Measurements from ENCODE around the gene ARHGEF1. TPM values are rescaled to one million over a fixed set of nuclear protein-coding genes. Genes with fewer than 3 reads are reported as not detected.

Gene ARHGEF1
- total RNA-seq, 1 experiment from 2014 or later, result 50.8 TPM

- POLR2A ChIA-PET (ENCODE audit: unreplicated experiment), result no interaction called here
- BruUV-seq (replicated peaks), result no TSS peak
Measured at GRCh38 chr19:41845001-41845050, 38.2 kb upstream of the ARHGEF1 start, which contains the start of gene DMRTC2. TSS of gene DMRTC2 (plus strand) at chr19:41845042. CDS start at chr19:41847429, 2,387 bp downstream.

GRCh38 chr19:41845051-41845590 is 37.9 kb upstream of the ARHGEF1 start:
- POLR2A ChIA-PET (ENCODE audit: unreplicated experiment), result no interaction called here
- TF ChIP-seq CTCF (conservative IDR thresholded peaks at IDR 0.05; ENCODE audit: low read depth, low read length) (no peak), EZH2 (IDR thresholded peaks at IDR 0.05; ENCODE audit: low read length, unreplicated experiment) (no peak), EZH2phosphoT487 (IDR thresholded peaks at IDR 0.05; ENCODE audit: borderline replicate concordance, low read length) (no peak)
- Histone ChIP-seq H3F3A (ENCODE audit: low read length, unreplicated experiment) (no peaks in the 10 kb centered on the region), H2AFZ (ENCODE audit: low read length) (no peak overlapping the region), H3K9ac (ENCODE audit: low read length) (no peak overlapping the region), H3K27ac (ENCODE audit: low read length) (no peak overlapping the region), H3K27me3 (ENCODE audit: low read length) (no peaks in the 10 kb centered on the region), H3K9me2 (replicated peaks; ENCODE audit: low read length) (no peaks in the 10 kb centered on the region), H3K4me3 (ENCODE audit: low read length) (no peak overlapping the region), H4K20me1 (ENCODE audit: low read length) (no peaks in the 10 kb centered on the region), H3K36me3 (ENCODE audit: low read depth, low read length) (no peaks in the 10 kb centered on the region), H3K4me2 (ENCODE audit: low read length) (no peak overlapping the region), H3K79me2 (ENCODE audit: low read length) (no peaks in the 10 kb centered on the region), H3K9me3 (ENCODE audit: low read length) (no peaks in the 10 kb centered on the region), H3K4me1 (ENCODE audit: insufficient read depth, low read length) (no peaks in the 10 kb centered on the region)
- ATAC-seq (no peak), DNase-seq (no peak)
- CTCF ChIA-PET, result no interaction called here
- no TSS peak for BruUV-seq (replicated peaks)
- intact Hi-C loops (cut with micrococcal nuclease), result no loop called here

More at GRCh38 chr19:41845001-41845050, 38.2 kb upstream of the ARHGEF1 start, which contains the start of gene DMRTC2:
- Histone ChIP-seq H3K4me1 (ENCODE audit: insufficient read depth, low read length) (no peaks in the 10 kb centered on the region), H3K79me2 (ENCODE audit: low read length) (no peaks in the 10 kb centered on the region), H3K9me3 (ENCODE audit: low read length) (no peaks in the 10 kb centered on the region), H2AFZ (ENCODE audit: low read length) (no peak within 1 kb of the TSS), H3K4me3 (ENCODE audit: low read length) (no peak within 1 kb of the TSS), H3K27me3 (ENCODE audit: low read length) (no peaks in the 10 kb centered on the region), H3K9ac (ENCODE audit: low read length) (no peak within 1 kb of the TSS), H3K36me3 (ENCODE audit: low read depth, low read length) (no peaks in the 10 kb centered on the region), H3K27ac (ENCODE audit: low read length) (no peak within 1 kb of the TSS), H4K20me1 (ENCODE audit: low read length) (no peaks in the 10 kb centered on the region), H3K9me2 (replicated peaks; ENCODE audit: low read length) (no peaks in the 10 kb centered on the region), H3F3A (ENCODE audit: low read length, unreplicated experiment) (no peaks in the 10 kb centered on the region), H3K4me2 (ENCODE audit: low read length) (no peak within 1 kb of the TSS)
- TF ChIP-seq EZH2 (IDR thresholded peaks at IDR 0.05; ENCODE audit: low read length, unreplicated experiment) (no peak), EZH2phosphoT487 (IDR thresholded peaks at IDR 0.05; ENCODE audit: borderline replicate concordance, low read length) (no peak), CTCF (conservative IDR thresholded peaks at IDR 0.05; ENCODE audit: low read depth, low read length) (no peak)
- DNase-seq (no peak), ATAC-seq (no peak)
- intact Hi-C loops (cut with micrococcal nuclease), result no loop called here
- CTCF ChIA-PET, result no interaction called here

GRCh38 chr19:41847351-41848105 is 35.5 kb upstream of the ARHGEF1 start:
- POLR2A ChIA-PET (ENCODE audit: unreplicated experiment), result no interaction called here
- H3K9ac ChIP-seq (ENCODE audit: low read length), result no peak overlapping the region
- CTCF ChIA-PET, result no interaction called here
- ATAC-seq (no peak), DNase-seq (no peak)
- intact Hi-C loops (cut with micrococcal nuclease), result no loop called here
- no peaks in the 10 kb centered on the region for H4K20me1 ChIP-seq (ENCODE audit: low read length)
- no peaks in the 10 kb centered on the region for H3K79me2 ChIP-seq (ENCODE audit: low read length)
- H3K36me3 ChIP-seq (ENCODE audit: low read depth, low read length), result no peaks in the 10 kb centered on the region
- peaks cover 16% of the 10 kb centered on the region for H3K27me3 ChIP-seq (ENCODE audit: low read length)
- H2AFZ ChIP-seq (ENCODE audit: low read length), result no peak overlapping the region
- no peaks in the 10 kb centered on the region for H3K4me1 ChIP-seq (ENCODE audit: insufficient read depth, low read length)
- no peak overlapping the region for H3K4me3 ChIP-seq (ENCODE audit: low read length)
- H3K9me2 ChIP-seq (replicated peaks; ENCODE audit: low read length), result no peaks in the 10 kb centered on the region
- no peak overlapping the region for H3K4me2 ChIP-seq (ENCODE audit: low read length)
- BruUV-seq (replicated peaks), result no TSS peak
- H3F3A ChIP-seq (ENCODE audit: low read length, unreplicated experiment), result no peaks in the 10 kb centered on the region
- no peak overlapping the region for H3K27ac ChIP-seq (ENCODE audit: low read length)
- no peak for TF ChIP-seq CTCF (conservative IDR thresholded peaks at IDR 0.05; ENCODE audit: low read depth, low read length)
- no peak for TF ChIP-seq EZH2 (IDR thresholded peaks at IDR 0.05; ENCODE audit: low read length, unreplicated experiment)
- TF ChIP-seq EZH2phosphoT487 (IDR thresholded peaks at IDR 0.05; ENCODE audit: borderline replicate concordance, low read length), result no peak
- no peaks in the 10 kb centered on the region for H3K9me3 ChIP-seq (ENCODE audit: low read length)
